ENCODE results near the gene DGLUCY.
"Not testable (repeated sequence)": the region's sequence is repeated elsewhere in the genome, so short reads cannot be mapped to it uniquely, and the experiment has no call there.

The DGLUCY gene

DNA sequence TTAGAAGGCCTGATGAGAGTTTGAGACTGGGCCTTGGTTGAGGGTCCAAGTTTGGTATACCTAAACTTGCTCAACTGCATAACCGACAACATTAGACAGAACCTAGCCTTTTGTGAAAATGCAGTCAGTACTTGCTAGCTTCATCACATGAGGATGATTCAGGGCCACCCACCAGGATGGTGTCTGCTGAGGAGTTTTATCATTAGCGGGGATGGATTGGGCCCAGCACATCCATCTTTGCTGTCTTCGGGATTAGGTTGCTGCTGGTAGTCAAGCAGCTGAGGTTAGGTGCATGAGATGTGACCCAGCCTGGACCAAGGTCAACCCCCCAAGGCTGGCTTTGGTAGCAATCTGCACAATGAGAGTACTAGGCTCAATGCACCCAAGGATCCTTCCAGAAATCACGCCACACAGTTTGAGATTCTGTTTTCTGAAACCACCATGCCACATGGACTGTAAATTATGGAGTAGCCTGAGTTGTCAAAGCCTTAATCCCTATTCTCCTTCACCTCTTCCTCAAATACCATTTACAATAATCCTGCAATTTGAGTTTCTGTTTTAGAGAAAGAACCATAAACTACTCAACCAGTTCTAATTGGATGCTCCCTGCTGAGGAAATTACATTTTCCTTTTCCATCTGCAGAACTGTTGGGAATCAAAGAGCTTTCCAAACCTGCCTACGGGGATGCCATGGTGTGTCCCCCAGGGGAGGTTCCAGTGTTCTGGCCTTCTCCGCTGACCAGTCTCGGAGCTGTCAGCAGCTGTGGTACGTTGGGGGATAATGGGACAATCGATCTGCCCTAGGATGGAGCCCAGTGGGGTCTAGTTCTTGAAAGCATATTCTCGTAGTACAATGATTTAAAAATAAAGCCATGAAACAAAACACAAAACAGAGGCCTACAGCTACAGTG is 61.7 kb downstream of the DGLUCY start:
- TF ChIP-seq, protein P1, sequence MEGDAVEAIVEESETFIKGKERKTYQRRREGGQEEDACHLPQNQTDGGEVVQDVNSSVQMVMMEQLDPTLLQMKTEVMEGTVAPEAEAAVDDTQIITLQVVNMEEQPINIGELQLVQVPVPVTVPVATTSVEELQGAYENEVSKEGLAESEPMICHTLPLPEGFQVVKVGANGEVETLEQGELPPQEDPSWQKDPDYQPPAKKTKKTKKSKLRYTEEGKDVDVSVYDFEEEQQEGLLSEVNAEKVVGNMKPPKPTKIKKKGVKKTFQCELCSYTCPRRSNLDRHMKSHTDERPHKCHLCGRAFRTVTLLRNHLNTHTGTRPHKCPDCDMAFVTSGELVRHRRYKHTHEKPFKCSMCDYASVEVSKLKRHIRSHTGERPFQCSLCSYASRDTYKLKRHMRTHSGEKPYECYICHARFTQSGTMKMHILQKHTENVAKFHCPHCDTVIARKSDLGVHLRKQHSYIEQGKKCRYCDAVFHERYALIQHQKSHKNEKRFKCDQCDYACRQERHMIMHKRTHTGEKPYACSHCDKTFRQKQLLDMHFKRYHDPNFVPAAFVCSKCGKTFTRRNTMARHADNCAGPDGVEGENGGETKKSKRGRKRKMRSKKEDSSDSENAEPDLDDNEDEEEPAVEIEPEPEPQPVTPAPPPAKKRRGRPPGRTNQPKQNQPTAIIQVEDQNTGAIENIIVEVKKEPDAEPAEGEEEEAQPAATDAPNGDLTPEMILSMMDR (IDR thresholded peaks at IDR 0.05) = no peak
- Histone ChIP-seq H3K27ac (no peak overlapping the region), H3K4me3 (no peak overlapping the region)
- no peak for DNase-seq (ENCODE audit: low spot score)

DNA sequence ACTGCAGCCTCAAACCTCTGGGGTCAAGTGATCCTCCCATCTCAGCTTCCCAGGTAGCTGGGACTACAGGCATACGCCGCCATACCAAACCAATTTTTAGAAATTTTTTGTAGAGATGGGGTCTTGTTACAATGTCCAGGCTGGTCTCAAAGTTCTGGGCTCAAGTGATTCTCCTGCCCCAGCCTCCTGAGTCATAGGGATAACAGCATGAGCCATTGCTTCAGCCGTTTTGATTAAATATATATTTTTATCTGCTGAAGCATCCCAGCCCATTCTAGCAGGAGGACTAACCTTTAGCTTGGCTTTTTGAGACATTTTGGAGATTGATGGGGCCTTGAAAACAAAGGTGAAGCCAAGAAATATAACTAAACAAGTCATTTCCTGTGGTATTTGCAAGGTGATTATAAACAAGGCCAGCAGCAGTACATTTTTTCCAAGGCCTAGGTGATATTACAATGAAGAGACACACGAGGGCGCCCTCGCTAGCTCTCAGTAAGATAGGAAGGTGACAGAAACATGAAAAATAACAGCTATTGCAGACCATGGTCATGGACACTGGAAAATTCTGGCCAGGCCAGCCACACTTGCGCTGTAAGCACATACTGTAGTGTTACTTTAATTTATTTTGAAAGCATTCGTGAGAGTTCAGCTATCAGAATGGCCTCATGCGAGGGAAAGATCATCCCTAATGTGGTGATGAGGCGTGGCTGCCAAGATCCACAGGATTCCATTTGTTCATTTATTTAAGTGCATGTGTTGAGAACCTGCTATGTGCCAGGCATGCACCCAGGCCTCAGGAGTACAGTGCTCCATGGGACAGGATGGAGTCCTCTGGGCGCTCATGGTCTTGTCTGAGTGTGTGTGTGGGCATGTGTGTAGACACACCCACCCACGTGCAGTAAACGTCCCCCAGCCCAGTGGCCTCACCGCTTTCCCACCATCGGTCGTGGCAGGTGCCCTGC is 63.5 kb downstream of the DGLUCY start:
- no peak for DNase-seq (ENCODE audit: low spot score)
- no peak overlapping the region for H3K27ac ChIP-seq
- no peak overlapping the region for H3K4me3 ChIP-seq
- TF ChIP-seq, protein P1 (IDR thresholded peaks at IDR 0.05) = peak; percentile 47

DNA sequence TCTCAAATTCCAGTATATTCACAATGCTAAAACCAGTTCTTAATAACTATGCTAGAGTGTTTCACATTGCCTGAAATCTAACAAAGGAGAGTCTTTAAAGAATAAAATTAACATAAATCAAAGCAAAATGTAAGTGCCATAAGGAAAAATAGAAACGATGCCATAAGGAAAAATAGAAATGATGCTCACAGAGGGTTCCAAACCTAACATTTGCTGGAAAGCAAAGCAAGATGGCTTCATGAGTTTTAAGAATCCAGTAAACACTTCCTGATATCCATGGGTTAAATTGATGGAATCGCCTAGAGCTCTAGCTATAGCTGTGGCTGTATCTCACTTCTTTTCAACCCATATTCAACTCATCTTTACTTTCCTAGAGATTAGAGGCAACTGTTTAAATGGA is 66.7 kb downstream of the DGLUCY start:
- TF ChIP-seq, protein P1 (IDR thresholded peaks at IDR 0.05) = no peak
- Histone ChIP-seq H3K4me3 (no peak overlapping the region), H3K27ac (no peak overlapping the region)
- DNase-seq (ENCODE audit: low spot score) = no peak

DNA sequence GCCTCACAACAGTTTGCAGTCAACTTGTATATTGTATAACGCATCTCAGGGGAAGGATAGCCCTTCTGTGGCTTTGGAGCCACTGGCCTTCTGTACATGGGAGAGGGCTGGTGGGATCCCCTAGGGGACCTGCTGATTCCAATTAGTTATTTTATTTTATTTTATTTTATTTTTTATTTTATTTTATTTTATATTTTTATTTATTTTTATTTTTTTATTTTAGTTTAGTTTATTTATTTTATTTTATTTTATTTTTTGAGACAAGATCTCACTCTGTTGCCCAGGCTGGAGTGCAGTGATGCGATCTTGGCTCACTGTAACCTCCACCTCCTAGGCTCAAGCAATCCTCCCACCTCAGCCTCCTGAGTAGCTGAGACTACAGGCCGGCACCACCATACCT is 68.9 kb downstream of the DGLUCY start:
- H3K27ac ChIP-seq; H3K4me3 ChIP-seq; DNase-seq (ENCODE audit: low spot score): not testable (repeated sequence)

DNA sequence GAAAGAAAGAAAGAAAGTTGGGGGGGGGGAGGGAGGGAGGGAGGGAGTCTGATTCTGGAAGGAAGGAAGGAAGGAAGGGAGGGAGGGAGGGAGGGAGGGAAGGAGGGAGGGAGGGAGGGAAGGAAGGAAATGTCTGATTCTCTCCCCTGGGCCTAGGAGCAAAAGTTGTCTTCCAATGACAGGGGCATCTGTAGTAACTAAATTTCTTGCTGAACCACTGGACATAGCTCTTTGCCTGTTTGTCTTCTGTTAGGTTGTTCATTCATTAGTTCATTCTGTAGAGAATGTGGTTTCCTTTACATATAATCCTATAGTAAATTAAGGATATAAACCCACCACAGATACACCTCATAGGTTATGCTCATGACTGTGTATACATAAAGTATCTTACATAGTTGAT is 70.7 kb downstream of the DGLUCY start:
- no peak overlapping the region for H3K27ac ChIP-seq
- DNase-seq (ENCODE audit: low spot score) = no peak
- no peak overlapping the region for H3K4me3 ChIP-seq
- TF ChIP-seq, protein P1 (IDR thresholded peaks at IDR 0.05) = no peak

GRCh38 chr14:91185721-91186120 is 71.8 kb downstream of the DGLUCY start:
- TF ChIP-seq, protein P1 (IDR thresholded peaks at IDR 0.05) = no peak
- no peak overlapping the region for H3K27ac ChIP-seq
- DNase-seq (ENCODE audit: low spot score) = no peak
- H3K4me3 ChIP-seq = no peak overlapping the region

DNA sequence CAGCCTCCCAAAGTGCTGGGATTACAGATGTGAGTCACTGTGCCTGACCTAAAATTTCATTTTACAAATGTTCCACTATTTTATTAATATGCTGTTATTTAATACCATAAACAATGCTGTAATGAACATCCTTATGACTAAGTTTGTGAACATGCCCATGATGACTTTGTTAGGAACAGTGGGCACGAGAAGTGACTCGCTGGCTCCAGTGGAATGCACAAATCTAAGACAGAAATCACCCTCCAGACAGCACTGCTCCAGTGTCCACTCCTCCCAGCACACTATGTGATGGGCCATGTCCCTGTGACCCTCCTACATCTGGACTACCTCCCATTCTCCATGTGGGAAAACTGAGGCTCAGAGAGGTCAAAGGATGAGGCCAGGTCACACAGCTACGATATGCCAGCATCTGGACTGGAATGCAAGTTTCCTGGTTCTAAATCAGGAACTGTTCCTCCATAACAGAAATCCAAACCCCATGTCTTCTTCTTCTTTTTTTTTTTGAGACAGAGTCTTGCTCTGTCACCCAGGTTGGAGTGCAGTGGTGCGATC is 72.7 kb downstream of the DGLUCY start:
- no peak overlapping the region for H3K27ac ChIP-seq
- no peak overlapping the region for H3K4me3 ChIP-seq
- no peak for DNase-seq (ENCODE audit: low spot score)
- TF ChIP-seq, protein P1 (IDR thresholded peaks at IDR 0.05) = no peak

Data from coronary artery (tissue), 2 donors.